K562 (cell line): ENCODE measurements around the gene OR2W3. TPM values are rescaled to one million over a fixed set of nuclear protein-coding genes. Genes with fewer than 3 reads are reported as not detected.
A peak's percentile ranks its signal among the peaks of the same experiment; 100 is the strongest.

Source experiments
- C11orf30 ChIP-seq: fragments of 450-650 bp; IDR thresholded peaks from 2 replicates; pipeline ENCODE4 v1.6.1; 2016; ENCODE audit warnings: low read depth, mild to moderate bottlenecking
- ETV1 ChIP-seq: fragments of 450-650 bp; conservative IDR thresholded peaks from 2 replicates; pipeline ENCODE4 v1.6.1; 2016; ENCODE audit warnings: missing genetic modification characterization, control low read depth, low read depth, missing compliant biosample characterization
- MYNN ChIP-seq, 2 experiments: sonication (generic); formaldehyde crosslinking in 1 of 2; IDR thresholded peaks; 2 replicates each; pipeline versions ENCODE4 v1.5.0 to v1.6.1; 2016 to 2020; ENCODE audit warnings: antibody characterized with exemption in 1 of 2, missing genetic modification reagents in 1 of 2
- NCOA4 ChIP-seq: fragments of 450-650 bp; IDR thresholded peaks from 2 replicates; pipeline ENCODE4 v1.6.1; 2018; ENCODE audit warnings: mild to moderate bottlenecking; ENCODE audit not compliant: partially characterized antibody
- NCOR1 ChIP-seq: fragments of 450-650 bp; IDR thresholded peaks from 2 replicates; pipeline ENCODE4 v1.6.1; 2016; ENCODE audit warnings: mild to moderate bottlenecking, moderate library complexity
- PBX2 ChIP-seq, 2 experiments: IDR thresholded peaks in 1 of 2; conservative IDR thresholded peaks in 1 of 2; 2 replicates each; pipeline ENCODE4 v1.6.1; 2016; ENCODE audit warnings: low read depth in 2 of 2, mild to moderate bottlenecking in 1 of 2, missing compliant biosample characterization in 1 of 2, missing genetic modification characterization in 1 of 2, moderate library complexity in 1 of 2
- PHF20 ChIP-seq: fragments of 450-650 bp; IDR thresholded peaks from 2 replicates; pipeline ENCODE4 v1.6.1; 2018; ENCODE audit not compliant: partially characterized antibody
- POLR2H ChIP-seq: IDR thresholded peaks from 2 replicates; pipeline ENCODE4 v1.6.1; 2016; ENCODE audit warnings: missing genetic modification characterization, low read depth, mild to moderate bottlenecking, control low read depth, missing compliant biosample characterization, moderate library complexity
- SAFB2 ChIP-seq: fragments of 200-400 bp; formaldehyde crosslinking; IDR thresholded peaks from 2 replicates; pipeline ENCODE4 v1.6.1; 2018; ENCODE audit warnings: borderline replicate concordance, low read length, low read depth, moderate library complexity; ENCODE audit not compliant: severe bottlenecking
- SPI1 ChIP-seq: IDR thresholded peaks from 2 replicates; pipeline ENCODE4 v1.6.1; 2011; ENCODE audit warnings: low read depth, low read length, control low read depth, borderline replicate concordance
- polyA plus RNA-seq, 8 experiments: library from polyadenylated mRNA; depleted of rRNA in 4 of 8; stranded (reverse) in 5 of 8; unstranded in 3 of 8; fragments of >200 nt; fragmentation: Nextera tagmentation in 2 of 8; fragmentation: Illumina TruSeq in 1 of 8; extraction: Ambion mirVana in 2 of 8; extraction: Trizol in 1 of 8; gene quantifications; 2 replicates each; pipeline versions ENCODE4 v1.2.1 to v1.2.3, GENCODE V29; 2011 to 2014; ENCODE audit warnings: inconsistent platforms in 1 of 8, missing spikeins in 1 of 8
- total RNA-seq, 7 experiments: library from RNA; depleted of rRNA in 6 of 7; stranded (reverse); fragments of >200 nt in 6 of 7; fragmentation: Illumina TruSeq in 2 of 7; extraction: Trizol in 2 of 7; gene quantifications; 2 replicates each; pipeline versions ENCODE4 v1.2.1 to v1.2.3, GENCODE V29; 2011 to 2021; ENCODE audit warnings: low replicate concordance in 1 of 7
- TF ChIP-seq, protein P1 (sequence below), 2 experiments: fragments of 450-650 bp in 1 of 2; sonication (generic) in 1 of 2; formaldehyde crosslinking in 1 of 2; IDR thresholded peaks; 2 replicates each; pipeline versions ENCODE4 v1.7.1 to v1.9.0; 2016 to 2022; ENCODE audit warnings: inconsistent platforms in 1 of 2, mild to moderate bottlenecking in 1 of 2, missing genetic modification reagents in 1 of 2
- TF ChIP-seq, protein P2 (sequence below): fragments of 200-800 bp; sonication (Bioruptor generic); IDR thresholded peaks from 2 replicates; pipeline ENCODE4 v1.6.1; 2017; ENCODE audit warnings: missing genetic modification characterization, missing compliant biosample characterization

Gene OR2W3
- total and polyA plus RNA-seq, 9 of the 15 experiments (the other 6 are each of a cell fraction or from before 2014, with no cell fraction given) = 0.67 to 7.6 (median 3.7) TPM

DNA sequence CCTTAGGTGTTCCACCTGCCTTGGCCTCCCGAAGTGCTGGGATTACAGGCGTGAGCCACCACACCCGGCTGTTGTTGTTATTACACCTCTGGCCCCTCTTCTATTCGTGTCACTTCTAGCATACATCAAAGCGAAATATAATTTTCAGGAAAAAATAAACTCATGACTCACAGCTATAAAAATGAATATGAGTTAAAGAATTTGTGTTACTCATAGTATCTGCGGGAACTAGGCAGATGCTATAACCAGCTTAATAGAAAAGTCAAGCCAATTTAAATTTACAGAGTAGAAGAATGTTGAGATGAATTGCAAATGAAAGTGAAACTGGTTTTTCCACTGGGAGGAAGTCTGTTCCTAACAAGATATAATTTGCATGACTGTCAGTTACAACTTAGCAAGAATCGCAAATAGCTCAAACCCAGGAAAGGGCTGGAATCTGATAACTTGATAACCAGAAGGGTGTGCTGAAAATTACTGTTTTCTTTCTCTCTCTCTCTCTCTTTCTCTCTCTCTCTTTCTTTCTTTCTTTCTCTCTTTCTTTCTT, 11.2 kb downstream of the OR2W3 start (continued):
- TF ChIP-seq, protein P1, sequence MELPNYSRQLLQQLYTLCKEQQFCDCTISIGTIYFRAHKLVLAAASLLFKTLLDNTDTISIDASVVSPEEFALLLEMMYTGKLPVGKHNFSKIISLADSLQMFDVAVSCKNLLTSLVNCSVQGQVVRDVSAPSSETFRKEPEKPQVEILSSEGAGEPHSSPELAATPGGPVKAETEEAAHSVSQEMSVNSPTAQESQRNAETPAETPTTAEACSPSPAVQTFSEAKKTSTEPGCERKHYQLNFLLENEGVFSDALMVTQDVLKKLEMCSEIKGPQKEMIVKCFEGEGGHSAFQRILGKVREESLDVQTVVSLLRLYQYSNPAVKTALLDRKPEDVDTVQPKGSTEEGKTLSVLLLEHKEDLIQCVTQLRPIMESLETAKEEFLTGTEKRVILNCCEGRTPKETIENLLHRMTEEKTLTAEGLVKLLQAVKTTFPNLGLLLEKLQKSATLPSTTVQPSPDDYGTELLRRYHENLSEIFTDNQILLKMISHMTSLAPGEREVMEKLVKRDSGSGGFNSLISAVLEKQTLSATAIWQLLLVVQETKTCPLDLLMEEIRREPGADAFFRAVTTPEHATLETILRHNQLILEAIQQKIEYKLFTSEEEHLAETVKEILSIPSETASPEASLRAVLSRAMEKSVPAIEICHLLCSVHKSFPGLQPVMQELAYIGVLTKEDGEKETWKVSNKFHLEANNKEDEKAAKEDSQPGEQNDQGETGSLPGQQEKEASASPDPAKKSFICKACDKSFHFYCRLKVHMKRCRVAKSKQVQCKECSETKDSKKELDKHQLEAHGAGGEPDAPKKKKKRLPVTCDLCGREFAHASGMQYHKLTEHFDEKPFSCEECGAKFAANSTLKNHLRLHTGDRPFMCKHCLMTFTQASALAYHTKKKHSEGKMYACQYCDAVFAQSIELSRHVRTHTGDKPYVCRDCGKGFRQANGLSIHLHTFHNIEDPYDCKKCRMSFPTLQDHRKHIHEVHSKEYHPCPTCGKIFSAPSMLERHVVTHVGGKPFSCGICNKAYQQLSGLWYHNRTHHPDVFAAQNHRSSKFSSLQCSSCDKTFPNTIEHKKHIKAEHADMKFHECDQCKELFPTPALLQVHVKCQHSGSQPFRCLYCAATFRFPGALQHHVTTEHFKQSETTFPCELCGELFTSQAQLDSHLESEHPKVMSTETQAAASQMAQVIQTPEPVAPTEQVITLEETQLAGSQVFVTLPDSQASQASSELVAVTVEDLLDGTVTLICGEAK (IDR thresholded peaks at IDR 0.05) = peak; percentile 73
- TF ChIP-seq, protein P1 (CRISPR knock-in tag; IDR thresholded peaks at IDR 0.05) = no peak
- peak; percentile 22; the same call in 1 of the 2 replicates for TF ChIP-seq C11orf30
- TF ChIP-seq PBX2 (CRISPR knock-in tag; IDR thresholded peaks at IDR 0.05; ENCODE audit: low read depth) = no peak
- TF ChIP-seq PBX2 (tag; conservative IDR thresholded peaks at IDR 0.05; ENCODE audit: low read depth) = peak; percentile 74
- peak; percentile 67; the same call in 1 of the 2 replicates for TF ChIP-seq ETV1 (tag)
- peak; percentile 22; the same call in 1 of the 2 replicates for TF ChIP-seq NCOR1
- peak; percentile 61; the same call in 1 of the 2 replicates for TF ChIP-seq SPI1
- no peak for TF ChIP-seq MYNN (IDR thresholded peaks at IDR 0.05)
- TF ChIP-seq MYNN (CRISPR knock-in tag; IDR thresholded peaks at IDR 0.05) = no peak
- TF ChIP-seq SAFB2 = no peak
- no peak for TF ChIP-seq NCOA4
- TF ChIP-seq, protein P2, sequence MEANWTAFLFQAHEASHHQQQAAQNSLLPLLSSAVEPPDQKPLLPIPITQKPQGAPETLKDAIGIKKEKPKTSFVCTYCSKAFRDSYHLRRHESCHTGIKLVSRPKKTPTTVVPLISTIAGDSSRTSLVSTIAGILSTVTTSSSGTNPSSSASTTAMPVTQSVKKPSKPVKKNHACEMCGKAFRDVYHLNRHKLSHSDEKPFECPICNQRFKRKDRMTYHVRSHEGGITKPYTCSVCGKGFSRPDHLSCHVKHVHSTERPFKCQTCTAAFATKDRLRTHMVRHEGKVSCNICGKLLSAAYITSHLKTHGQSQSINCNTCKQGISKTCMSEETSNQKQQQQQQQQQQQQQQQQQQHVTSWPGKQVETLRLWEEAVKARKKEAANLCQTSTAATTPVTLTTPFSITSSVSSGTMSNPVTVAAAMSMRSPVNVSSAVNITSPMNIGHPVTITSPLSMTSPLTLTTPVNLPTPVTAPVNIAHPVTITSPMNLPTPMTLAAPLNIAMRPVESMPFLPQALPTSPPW (CRISPR knock-in tag) = peak; percentile 21; the same call in 1 of the 2 replicates
- TF ChIP-seq POLR2H (tag) = 0 out of 2 replicates have a peak, but pooled peaks have one; percentile 50
- TF ChIP-seq PHF20 = no peak
